ENCODE measurements around the gene FAM222A.

FAM222A gene

GRCh38 chr12:109739747-109740693, 26.4 kb downstream of the FAM222A start:
- H3K27me3 ChIP-seq = peaks cover 0 to 61% of the 10 kb centered on the region in 2 donors
- TF ChIP-seq CTCF (IDR thresholded peaks at IDR 0.05) = no peak
- no peaks in the 10 kb centered on the region for H3K36me3 ChIP-seq
- H3K27ac ChIP-seq = no peak overlapping the region
- intact Hi-C loops (cut with DNase I; ENCODE audit: low total_unique reads) = no loop called here
- H3K9me3 ChIP-seq = no peaks in the 10 kb centered on the region
- DNase-seq = peak; percentile 10 to 41
- no peaks in the 10 kb centered on the region for H3K4me1 ChIP-seq
- no peak overlapping the region for H3K4me3 ChIP-seq

- intact Hi-C loops (cut with DNase I; ENCODE audit: low total_unique reads) = no loop called here
- Histone ChIP-seq H3K27ac (no peak overlapping the region), H3K27me3 (peaks cover 0 to 54% of the 10 kb centered on the region in 2 donors), H3K4me3 (no peak overlapping the region), H3K36me3 (no peaks in the 10 kb centered on the region), H3K9me3 (no peaks in the 10 kb centered on the region), H3K4me1 (no peaks in the 10 kb centered on the region)
- peak; percentile 10 to 44 for DNase-seq
- no peak for TF ChIP-seq CTCF (IDR thresholded peaks at IDR 0.05)
Observed at GRCh38 chr12:109740694-109741245, 27.1 kb downstream of the FAM222A start.

GRCh38 chr12:109741286-109741969, 27.8 kb downstream of the FAM222A start:
- Histone ChIP-seq H3K4me1 (no peaks in the 10 kb centered on the region), H3K9me3 (no peaks in the 10 kb centered on the region), H3K27me3 (peaks cover 0 to 47% of the 10 kb centered on the region in 2 donors), H3K4me3 (no peak overlapping the region), H3K36me3 (no peaks in the 10 kb centered on the region), H3K27ac (no peak overlapping the region)
- DNase-seq = peak; percentile 11 to 44
- intact Hi-C loops (cut with DNase I; ENCODE audit: low total_unique reads) = no loop called here
- no peak for TF ChIP-seq CTCF (IDR thresholded peaks at IDR 0.05)

GRCh38 chr12:109741970-109742703, 28.5 kb downstream of the FAM222A start:
- DNase-seq = peak; percentile 6 to 54
- no peak for TF ChIP-seq CTCF (IDR thresholded peaks at IDR 0.05)
- H3K27ac ChIP-seq = no peak overlapping the region
- intact Hi-C loops (cut with DNase I; ENCODE audit: low total_unique reads) = no loop called here
- no peaks in the 10 kb centered on the region for H3K9me3 ChIP-seq
- peaks cover 0 to 40% of the 10 kb centered on the region in 2 donors for H3K27me3 ChIP-seq
- no peaks in the 10 kb centered on the region for H3K36me3 ChIP-seq
- H3K4me1 ChIP-seq = no peaks in the 10 kb centered on the region
- H3K4me3 ChIP-seq = no peak overlapping the region
